HG02970 (cell line): ENCODE results near the gene PSME2.

Source experiments
- ATAC-seq: cut with Tn5 transposase; IDR thresholded peaks from one replicate; pipeline ENCODE4 v1.9.1; 2021; ENCODE audit warnings: mild to moderate bottlenecking, moderate library complexity, moderate number of reproducible peaks; ENCODE audit not compliant: unreplicated experiment, low FRiP score

The PSME2 gene

GRCh38 chr14:24096545-24097181, 49.7 kb downstream of the PSME2 start:
- no peak for ATAC-seq

DNA sequence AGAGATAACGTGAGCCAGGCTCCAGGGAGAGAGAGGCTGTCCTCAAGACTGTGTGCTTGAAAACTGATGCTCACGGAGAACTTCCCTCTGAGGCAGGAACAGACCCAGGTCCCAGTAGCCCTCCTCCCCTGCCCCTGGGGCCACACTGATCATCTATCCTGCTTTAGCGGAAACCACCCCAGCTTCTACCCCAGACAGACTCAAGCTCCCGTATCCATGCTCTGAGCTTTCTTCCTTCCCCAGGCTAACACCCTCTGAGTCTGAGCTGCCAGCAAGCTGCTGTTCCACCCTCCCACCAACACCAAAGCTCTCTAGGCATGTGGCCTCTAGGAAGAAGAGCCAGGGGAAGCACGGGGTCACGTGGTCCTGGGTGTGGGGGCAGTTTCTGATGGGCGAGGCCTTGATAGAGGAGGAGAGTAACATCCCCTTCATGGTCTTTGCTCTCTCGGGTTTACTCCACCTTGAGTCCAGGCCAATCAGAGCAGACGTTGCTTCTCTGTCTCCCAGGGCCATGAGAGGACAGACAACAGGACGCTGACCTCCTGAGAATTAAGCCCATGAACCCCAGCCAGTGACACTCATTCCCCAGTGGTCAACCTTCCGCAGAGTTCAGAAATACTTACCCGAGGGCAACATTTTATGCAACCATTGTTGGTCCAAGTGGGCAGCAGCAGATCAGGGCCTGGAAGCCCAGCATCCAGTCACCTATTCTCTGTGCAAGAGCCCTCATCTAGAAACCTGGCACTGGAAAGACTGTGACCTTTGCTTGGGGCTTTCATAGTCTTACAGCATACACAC, 50.9 kb downstream of the PSME2 start:
- peak; percentile 52 for ATAC-seq

GRCh38 chr14:24094841-24095270, 51.6 kb downstream of the PSME2 start:
- ATAC-seq = no peak

- ATAC-seq = peak; percentile 49
Measured at GRCh38 chr14:24093901-24094840, 52.2 kb downstream of the PSME2 start, which contains the start of gene PCK2. TSS of gene PCK2 (plus strand) at chr14:24094311. CDS start at chr14:24094406, 95 bp downstream.
